Esophagus muscularis mucosa (tissue), 4 donors: Measurements from ENCODE around the gene THADA. TPM values are rescaled to one million over a fixed set of nuclear protein-coding genes. Genes with fewer than 3 reads are reported as not detected.

Experiments used
- DNase-seq: peaks from one replicate; pipeline ENCODE4 v3.0.0-alpha.2; 2017; ENCODE audit errors: extremely low spot score
- H3K27ac ChIP-seq, 4 donors: fragments of 200-600 bp; sonication (generic); replicated peaks in 1 of 4; 1 replicate in 3 of 4; 2 replicates in 1 of 4; pipeline ENCODE4 v1.5.1; 2016 to 2019; ENCODE audit warnings: mild to moderate bottlenecking in 1 of 4
- H3K27me3 ChIP-seq, 4 donors: fragments of 200-600 bp; sonication (generic); one replicate each; pipeline versions ENCODE4 v1.5.1 to v1.6.0; 2016 to 2019
- H3K36me3 ChIP-seq, 4 donors: fragments of 200-600 bp; sonication (generic); one replicate each; pipeline ENCODE4 v1.5.1; 2016 to 2019
- H3K4me1 ChIP-seq, 4 donors: fragments of 200-600 bp; sonication (generic); one replicate each; pipeline ENCODE4 v1.5.1; 2016 to 2019
- H3K4me3 ChIP-seq, 4 donors: fragments of 200-600 bp; sonication (generic); 1 replicate in 2 of 4; 2 replicates in 2 of 4; pipeline ENCODE4 v1.5.1; 2016 to 2019; ENCODE audit warnings: mild to moderate bottlenecking in 4 of 4, moderate library complexity in 1 of 4
- H3K9me3 ChIP-seq, 4 donors: fragments of 200-600 bp; sonication (generic); 1 replicate in 3 of 4; 2 replicates in 1 of 4; pipeline ENCODE4 v1.5.1; 2016 to 2019
- CTCF ChIP-seq, 3 experiments: fragments of 200-600 bp in 2 of 3; fragments of 450-650 bp in 1 of 3; sonication (generic) in 2 of 3; IDR thresholded peaks; one replicate each; pipeline ENCODE4 v1.5.1; 2017 to 2019; ENCODE audit warnings: antibody characterized with exemption in 3 of 3, mild to moderate bottlenecking in 2 of 3, moderate library complexity in 1 of 3
- EP300 ChIP-seq: sonication (generic); formaldehyde crosslinking; IDR thresholded peaks from one replicate; pipeline ENCODE4 v1.6.1; 2017; ENCODE audit warnings: antibody characterized with exemption
- POLR2A ChIP-seq: fragments of 450-650 bp; IDR thresholded peaks from one replicate; pipeline ENCODE4 v1.6.1; 2017; ENCODE audit warnings: antibody characterized with exemption, moderate library complexity, mild to moderate bottlenecking, low read depth
- POLR2AphosphoS5 ChIP-seq, 2 donors: sonication (generic); formaldehyde crosslinking; IDR thresholded peaks; one replicate each; pipeline ENCODE4 v1.6.1; 2017; ENCODE audit warnings: antibody characterized with exemption in 2 of 2
- WGBS: methylation state at CpG from one replicate; pipeline ENCODE4 v1.1.5; 2018; 5-methylcytosine and 5-hydroxymethylcytosine counted together
- intact Hi-C: fragments of 100-400 bp; cut with DNase I; formaldehyde crosslinking; loops from one replicate; pipeline ENCODE4 v1.15.1; 2023
- total RNA-seq, 4 donors: library from RNA; depleted of rRNA; stranded (reverse); fragments of >200 nt; gene quantifications; one replicate each; pipeline versions ENCODE4 v1.1.0 to v1.2.1, GENCODE V29; 2016

The THADA gene
- total RNA-seq, 4 donors from 2014 or later = 17.2 to 28.7 (median 21.3) TPM

GRCh38 chr2:43383533-43383932 is 212.3 kb downstream of the THADA start:
- Histone ChIP-seq H3K9me3 (no peaks in the 10 kb centered on the region), H3K27ac (no peak overlapping the region), H3K4me1 (peaks cover 5 to 20% (median 16%) of the 10 kb centered on the region in 4 donors), H3K27me3 (no peaks in the 10 kb centered on the region), H3K36me3 (peaks cover 0 to 4% (median 0%) of the 10 kb centered on the region in 4 donors), H3K4me3 (no peak overlapping the region)
- no peak for DNase-seq
- intact Hi-C loops = no loop called here
- WGBS = 69% methylated on average over 2 of the region's 2 CpGs
- no peak for TF ChIP-seq CTCF (IDR thresholded peaks at IDR 0.05)
- no peak for TF ChIP-seq EP300
- TF ChIP-seq POLR2AphosphoS5 (IDR thresholded peaks at IDR 0.05) = no peak
- no peak for TF ChIP-seq POLR2A

GRCh38 chr2:43379494-43379893 is 216.3 kb downstream of the THADA start:
- Histone ChIP-seq H3K4me3 (no peak overlapping the region), H3K27me3 (no peaks in the 10 kb centered on the region), H3K9me3 (no peaks in the 10 kb centered on the region), H3K36me3 (peaks cover 0 to 4% (median 0%) of the 10 kb centered on the region in 4 donors), H3K4me1 (peaks cover 9 to 24% (median 20%) of the 10 kb centered on the region in 4 donors), H3K27ac (no peak overlapping the region)
- TF ChIP-seq CTCF (IDR thresholded peaks at IDR 0.05) (no peak), POLR2AphosphoS5 (IDR thresholded peaks at IDR 0.05) (no peak), POLR2A (no peak), EP300 (no peak)
- DNase-seq = no peak
- WGBS = 85% methylated on average over 1 of the region's 1 CpG
- intact Hi-C loops = no loop called here

GRCh38 chr2:43377327-43377726 is 218.5 kb downstream of the THADA start:
- 95% methylated on average over 3 of the region's 3 CpGs for WGBS
- H3K4me3 ChIP-seq = no peak overlapping the region
- H3K27me3 ChIP-seq = no peaks in the 10 kb centered on the region
- no peaks in the 10 kb centered on the region for H3K9me3 ChIP-seq
- intact Hi-C loops = no loop called here
- peaks cover 0 to 4% (median 0%) of the 10 kb centered on the region in 4 donors for H3K36me3 ChIP-seq
- DNase-seq = no peak
- H3K27ac ChIP-seq = no peak overlapping the region
- H3K4me1 ChIP-seq = peaks cover 9 to 29% (median 25%) of the 10 kb centered on the region in 4 donors
- TF ChIP-seq POLR2AphosphoS5 (IDR thresholded peaks at IDR 0.05) (no peak), EP300 (no peak), CTCF (IDR thresholded peaks at IDR 0.05) (no peak), POLR2A (no peak)

GRCh38 chr2:43376523-43377198 is 219.2 kb downstream of the THADA start:
- peaks cover 0 to 4% (median 0%) of the 10 kb centered on the region in 4 donors for H3K36me3 ChIP-seq
- WGBS = 63% methylated on average over 8 of the region's 8 CpGs
- no peaks in the 10 kb centered on the region for H3K27me3 ChIP-seq
- DNase-seq = no peak
- peaks cover 9 to 36% (median 31%) of the 10 kb centered on the region in 4 donors for H3K4me1 ChIP-seq
- intact Hi-C loops = no loop called here
- H3K27ac ChIP-seq = peak overlapping the region; percentile 5 to 68 (median 54)
- H3K9me3 ChIP-seq = no peaks in the 10 kb centered on the region
- no peak overlapping the region for H3K4me3 ChIP-seq
- TF ChIP-seq EP300 = no peak
- TF ChIP-seq CTCF (IDR thresholded peaks at IDR 0.05) = no peak
- no peak for TF ChIP-seq POLR2A
- TF ChIP-seq POLR2AphosphoS5 (IDR thresholded peaks at IDR 0.05) = no peak
